ENCODE data around the gene A1BG. TPM values are rescaled to one million over a fixed set of nuclear protein-coding genes. Genes with fewer than 3 reads are reported as not detected.
A peak's percentile ranks its signal among the peaks of the same experiment; 100 is the strongest.

The A1BG gene
- total and polyA plus RNA-seq, 2 of the 13 experiments (the other 11 are each of a cell fraction or from before 2014, with no cell fraction given), result 14.7 to 41.4 TPM

GRCh38 chr19:58352760-58353671 lies at the start of gene A1BG (continued):
- no peak for TF ChIP-seq MEIS1 (CRISPR knock-in tag; IDR thresholded peaks at IDR 0.05; ENCODE audit: borderline replicate concordance)
- TF ChIP-seq, protein P1, sequence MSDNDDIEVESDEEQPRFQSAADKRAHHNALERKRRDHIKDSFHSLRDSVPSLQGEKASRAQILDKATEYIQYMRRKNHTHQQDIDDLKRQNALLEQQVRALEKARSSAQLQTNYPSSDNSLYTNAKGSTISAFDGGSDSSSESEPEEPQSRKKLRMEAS (IDR thresholded peaks at IDR 0.05), result peak; percentile 58
- TF ChIP-seq ATF3 (CRISPR knock-in tag; IDR thresholded peaks at IDR 0.05), result no peak
- no peak for TF ChIP-seq SP5 (CRISPR knock-in tag; IDR thresholded peaks at IDR 0.05; ENCODE audit: borderline replicate concordance, low read depth)
- 0 out of 2 replicates have a peak, but pooled peaks have one; percentile 30 for TF ChIP-seq ZNF713 (CRISPR knock-in tag; IDR thresholded peaks at IDR 0.05)
- TF ChIP-seq SMC3 (IDR thresholded peaks at IDR 0.05; ENCODE audit: low read length), result no peak
- TF ChIP-seq ZNF441 (CRISPR knock-in tag; IDR thresholded peaks at IDR 0.05; ENCODE audit: borderline replicate concordance), result no peak
- TF ChIP-seq TARDBP (CRISPR knock-in tag; IDR thresholded peaks at IDR 0.05), result no peak
- no peak for TF ChIP-seq BRCA1 (CRISPR knock-in tag; IDR thresholded peaks at IDR 0.05)
- no peak for TF ChIP-seq FOXK2 (IDR thresholded peaks at IDR 0.05)
- no peak for TF ChIP-seq HOMEZ (CRISPR knock-in tag; IDR thresholded peaks at IDR 0.05; ENCODE audit: low read depth)
- TF ChIP-seq, protein P2, sequence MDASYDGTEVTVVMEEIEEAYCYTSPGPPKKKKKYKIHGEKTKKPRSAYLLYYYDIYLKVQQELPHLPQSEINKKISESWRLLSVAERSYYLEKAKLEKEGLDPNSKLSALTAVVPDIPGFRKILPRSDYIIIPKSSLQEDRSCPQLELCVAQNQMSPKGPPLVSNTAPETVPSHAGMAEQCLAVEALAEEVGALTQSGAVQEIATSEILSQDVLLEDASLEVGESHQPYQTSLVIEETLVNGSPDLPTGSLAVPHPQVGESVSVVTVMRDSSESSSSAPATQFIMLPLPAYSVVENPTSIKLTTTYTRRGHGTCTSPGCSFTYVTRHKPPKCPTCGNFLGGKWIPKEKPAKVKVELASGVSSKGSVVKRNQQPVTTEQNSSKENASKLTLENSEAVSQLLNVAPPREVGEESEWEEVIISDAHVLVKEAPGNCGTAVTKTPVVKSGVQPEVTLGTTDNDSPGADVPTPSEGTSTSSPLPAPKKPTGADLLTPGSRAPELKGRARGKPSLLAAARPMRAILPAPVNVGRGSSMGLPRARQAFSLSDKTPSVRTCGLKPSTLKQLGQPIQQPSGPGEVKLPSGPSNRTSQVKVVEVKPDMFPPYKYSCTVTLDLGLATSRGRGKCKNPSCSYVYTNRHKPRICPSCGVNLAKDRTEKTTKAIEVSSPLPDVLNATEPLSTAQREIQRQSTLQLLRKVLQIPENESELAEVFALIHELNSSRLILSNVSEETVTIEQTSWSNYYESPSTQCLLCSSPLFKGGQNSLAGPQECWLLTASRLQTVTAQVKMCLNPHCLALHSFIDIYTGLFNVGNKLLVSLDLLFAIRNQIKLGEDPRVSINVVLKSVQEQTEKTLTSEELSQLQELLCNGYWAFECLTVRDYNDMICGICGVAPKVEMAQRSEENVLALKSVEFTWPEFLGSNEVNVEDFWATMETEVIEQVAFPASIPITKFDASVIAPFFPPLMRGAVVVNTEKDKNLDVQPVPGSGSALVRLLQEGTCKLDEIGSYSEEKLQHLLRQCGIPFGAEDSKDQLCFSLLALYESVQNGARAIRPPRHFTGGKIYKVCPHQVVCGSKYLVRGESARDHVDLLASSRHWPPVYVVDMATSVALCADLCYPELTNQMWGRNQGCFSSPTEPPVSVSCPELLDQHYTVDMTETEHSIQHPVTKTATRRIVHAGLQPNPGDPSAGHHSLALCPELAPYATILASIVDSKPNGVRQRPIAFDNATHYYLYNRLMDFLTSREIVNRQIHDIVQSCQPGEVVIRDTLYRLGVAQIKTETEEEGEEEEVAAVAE (CRISPR knock-in tag; IDR thresholded peaks at IDR 0.05; ENCODE audit: borderline replicate concordance), result no peak
- 0 out of 4 replicates have a peak, but pooled peaks of 1 of the 2 experiments have one; percentile 1 for TF ChIP-seq HMGXB4 (CRISPR knock-in tag; IDR thresholded peaks at IDR 0.05; ENCODE audit: borderline replicate concordance in 1 of 2, low read depth in 1 of 2)
- no peak for TF ChIP-seq ZNF569 (CRISPR knock-in tag; IDR thresholded peaks at IDR 0.05; ENCODE audit: borderline replicate concordance)
- TF ChIP-seq, protein P3, sequence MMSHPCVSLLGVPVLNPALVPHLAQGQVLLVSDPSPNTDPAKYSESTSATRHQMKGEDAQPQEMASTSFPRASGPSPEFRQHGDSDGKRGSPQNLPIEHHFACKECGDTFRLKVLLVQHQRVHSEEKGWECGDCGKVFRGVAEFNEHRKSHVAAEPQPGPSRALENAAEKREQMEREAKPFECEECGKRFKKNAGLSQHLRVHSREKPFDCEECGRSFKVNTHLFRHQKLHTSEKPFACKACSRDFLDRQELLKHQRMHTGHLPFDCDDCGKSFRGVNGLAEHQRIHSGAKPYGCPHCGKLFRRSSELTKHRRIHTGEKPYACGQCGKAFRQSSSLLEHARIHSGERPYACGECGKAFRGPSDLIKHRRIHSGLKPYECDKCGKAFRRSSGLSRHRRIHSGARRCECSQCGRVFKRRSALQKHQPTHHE (CRISPR knock-in tag; IDR thresholded peaks at IDR 0.05; ENCODE audit: borderline replicate concordance), result no peak
